GM20431 (cell line): Measurements from ENCODE around the gene TRAPPC2L.

Experiments used
- in situ Hi-C: fragments of 300-500 bp; cut with MseI, MboI; formaldehyde crosslinking; loops from one replicate; pipeline ENCODE4 v1.15.0; 2020; ENCODE audit warnings: low sequenced_read_pairs; ENCODE audit not compliant: unreplicated experiment

The TRAPPC2L gene

GRCh38 chr16:88856828-88857727, at the start of gene TRAPPC2L, which contains the start of gene GALNS:
TRAPPC2L (plus strand) TSS chr16:88857127; CDS start chr16:88857151, 24 bp downstream.
GALNS (minus strand) TSS chr16:88856947; CDS start chr16:88856877, 70 bp downstream.
- in situ Hi-C loops, result no loop called here

- in situ Hi-C loops, result no loop called here
These were observed 49.7 kb upstream of the TRAPPC2L start for GRCh38 chr16:88807142-88807625.

DNA sequence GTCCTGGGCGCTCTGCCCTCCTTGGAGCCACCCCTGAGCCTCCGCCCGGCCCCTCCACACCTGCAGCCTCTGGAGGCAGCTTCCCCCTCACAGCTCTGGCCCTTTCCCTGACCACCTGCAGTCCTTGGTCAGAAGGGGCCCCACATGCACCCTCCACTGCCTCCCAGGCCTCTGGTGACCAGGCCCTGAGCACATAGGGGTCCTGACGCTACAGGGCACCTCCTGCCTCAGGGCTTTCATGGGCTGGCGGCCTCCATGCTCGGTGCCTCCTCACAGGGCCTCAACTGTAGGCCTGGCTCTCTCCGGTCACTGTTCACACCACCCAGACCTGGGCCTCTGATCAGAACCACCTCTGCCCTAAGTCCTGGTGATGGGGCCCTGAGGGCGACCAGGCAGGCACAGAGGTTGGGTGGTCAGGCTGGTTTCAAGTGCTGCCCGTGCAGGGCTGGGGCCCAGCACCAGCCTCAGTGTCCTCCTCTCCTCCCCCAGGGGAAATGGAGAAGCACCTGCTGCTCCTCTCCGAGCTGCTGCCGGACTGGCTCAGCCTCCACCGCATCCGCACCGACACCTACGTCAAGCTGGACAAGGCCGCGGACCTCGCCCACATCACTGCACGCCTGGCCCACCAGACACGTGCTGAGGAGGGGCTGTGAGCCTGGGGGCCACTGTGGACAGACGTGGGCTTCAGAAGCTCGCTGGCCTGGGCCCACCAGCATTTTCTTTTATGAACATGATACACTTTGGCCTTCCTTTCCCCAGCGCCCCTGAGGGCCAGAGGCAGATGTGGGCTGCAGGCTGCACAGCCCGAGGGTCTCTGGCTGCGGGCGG, 49.1 kb upstream of the TRAPPC2L start:
- in situ Hi-C loops, result no loop called here

GRCh38 chr16:88809068-88809675, 47.8 kb upstream of the TRAPPC2L start:
- in situ Hi-C loops, result no loop called here

- in situ Hi-C loops, result no loop called here
These were observed 47.2 kb upstream of the TRAPPC2L start for GRCh38 chr16:88809676-88810165.

GRCh38 chr16:88810166-88810911, 46.6 kb upstream of the TRAPPC2L start:
- in situ Hi-C loops, result no loop called here

DNA sequence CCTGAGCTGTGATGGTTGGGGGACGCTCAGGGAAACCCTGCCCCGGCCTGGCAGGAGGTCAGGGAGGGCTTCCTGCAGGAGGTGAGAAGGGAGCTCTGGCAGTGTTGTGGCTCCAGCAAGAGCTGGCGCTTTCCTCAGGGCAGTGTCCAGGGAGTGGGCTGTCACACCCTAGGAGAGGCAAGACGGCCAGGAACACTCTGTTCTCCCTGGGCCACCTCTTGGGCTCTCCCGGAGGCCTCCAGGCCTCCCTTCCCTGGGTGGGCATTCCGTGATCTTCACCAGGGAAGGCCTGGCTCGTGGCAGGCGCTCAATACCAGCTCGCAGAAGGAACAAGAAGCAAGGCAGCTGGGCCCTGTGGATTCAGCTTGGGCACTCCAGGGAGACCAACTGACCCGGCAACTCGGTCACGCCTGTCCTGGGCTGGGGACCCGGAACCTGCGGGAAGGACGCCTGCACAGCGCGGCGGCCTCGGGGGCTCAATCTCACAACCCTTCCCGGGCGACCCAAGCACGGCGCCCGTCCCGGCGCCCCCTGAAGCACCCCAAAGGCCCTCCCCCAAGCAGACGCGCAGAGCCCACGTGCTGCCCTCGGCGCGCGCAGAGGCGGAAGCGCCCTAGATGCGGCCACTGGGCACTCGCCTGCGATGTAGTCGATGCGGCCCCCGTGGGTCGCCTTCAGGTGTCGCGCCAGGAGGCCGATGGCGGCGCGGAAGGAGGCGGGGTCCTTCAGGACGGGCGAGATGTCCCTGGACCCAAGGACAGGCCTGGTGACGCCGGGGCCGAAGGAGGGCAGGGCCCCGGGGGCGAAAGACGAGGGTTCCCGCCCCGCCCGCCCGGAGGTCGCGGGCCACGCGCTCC, 45.8 kb upstream of the TRAPPC2L start:
- in situ Hi-C loops, result no loop called here

DNA sequence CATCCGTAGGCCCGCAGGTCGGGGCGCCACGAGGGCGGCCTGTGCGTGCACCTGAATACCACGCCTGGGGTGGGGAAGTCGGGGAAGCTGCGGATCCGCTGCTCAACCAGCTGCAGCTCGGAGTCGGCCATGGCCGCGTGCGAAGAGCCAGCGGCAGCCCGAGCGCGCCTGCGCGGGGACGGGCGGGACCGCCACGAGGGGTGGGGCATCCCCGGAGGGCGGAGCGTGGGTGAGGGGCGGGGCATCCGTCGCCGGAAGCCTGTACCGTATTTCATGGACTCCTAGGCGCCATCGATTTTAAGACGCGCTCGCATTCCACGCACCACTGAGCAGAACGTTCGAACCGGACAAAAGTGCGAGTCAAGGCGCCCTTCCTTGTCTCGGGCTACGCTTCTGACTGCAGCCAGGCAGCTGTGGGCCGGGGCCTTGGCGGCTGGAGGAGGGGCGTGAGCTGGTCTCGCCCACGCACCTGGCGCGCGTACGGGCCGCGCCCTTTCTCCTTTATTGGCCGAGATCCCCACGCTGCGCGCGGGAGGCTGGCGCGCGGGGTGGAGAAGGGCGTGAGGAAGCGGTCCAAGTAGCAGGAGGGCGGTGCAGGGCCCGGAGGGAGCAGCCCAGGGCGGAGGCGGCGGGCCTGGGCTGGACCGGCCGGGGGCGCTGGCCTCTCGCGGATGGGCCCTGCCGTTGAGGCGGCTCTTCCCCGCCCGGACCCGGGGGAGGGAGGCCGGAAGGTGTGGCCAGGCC, 45.0 kb upstream of the TRAPPC2L start, which contains the start of gene APRT:
APRT (minus strand) TSS at position 160 of the 744 bp plus-strand sequence; CDS start at position 131, 29 bp downstream.
- in situ Hi-C loops, result no loop called here

GRCh38 chr16:88812513-88813268, 44.2 kb upstream of the TRAPPC2L start:
- in situ Hi-C loops, result no loop called here

GRCh38 chr16:88813269-88814143, 43.4 kb upstream of the TRAPPC2L start:
- in situ Hi-C loops, result no loop called here

GRCh38 chr16:88814144-88814502, 42.8 kb upstream of the TRAPPC2L start:
- in situ Hi-C loops, result no loop called here

DNA sequence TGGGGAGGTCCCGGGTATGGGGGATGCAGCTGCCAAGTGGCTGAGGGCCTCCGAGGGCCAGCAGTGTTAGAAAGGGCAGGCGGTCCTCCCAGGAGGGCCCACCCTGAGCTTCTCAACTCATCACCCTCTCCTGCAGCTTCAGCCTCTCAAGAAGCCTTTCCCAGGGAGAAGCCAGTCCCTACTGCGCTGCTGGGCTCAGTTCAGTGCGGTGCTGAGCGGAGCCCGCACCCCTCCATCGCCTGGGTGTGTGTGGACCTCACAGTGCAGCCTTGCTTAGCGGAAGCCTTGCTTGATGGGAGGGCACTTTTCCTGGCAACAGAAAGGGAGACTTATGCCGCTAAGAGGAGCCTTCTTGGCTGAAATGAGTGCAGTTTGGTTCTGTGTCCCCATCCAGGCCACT, 41.7 kb upstream of the TRAPPC2L start:
- in situ Hi-C loops, result no loop called here

DNA sequence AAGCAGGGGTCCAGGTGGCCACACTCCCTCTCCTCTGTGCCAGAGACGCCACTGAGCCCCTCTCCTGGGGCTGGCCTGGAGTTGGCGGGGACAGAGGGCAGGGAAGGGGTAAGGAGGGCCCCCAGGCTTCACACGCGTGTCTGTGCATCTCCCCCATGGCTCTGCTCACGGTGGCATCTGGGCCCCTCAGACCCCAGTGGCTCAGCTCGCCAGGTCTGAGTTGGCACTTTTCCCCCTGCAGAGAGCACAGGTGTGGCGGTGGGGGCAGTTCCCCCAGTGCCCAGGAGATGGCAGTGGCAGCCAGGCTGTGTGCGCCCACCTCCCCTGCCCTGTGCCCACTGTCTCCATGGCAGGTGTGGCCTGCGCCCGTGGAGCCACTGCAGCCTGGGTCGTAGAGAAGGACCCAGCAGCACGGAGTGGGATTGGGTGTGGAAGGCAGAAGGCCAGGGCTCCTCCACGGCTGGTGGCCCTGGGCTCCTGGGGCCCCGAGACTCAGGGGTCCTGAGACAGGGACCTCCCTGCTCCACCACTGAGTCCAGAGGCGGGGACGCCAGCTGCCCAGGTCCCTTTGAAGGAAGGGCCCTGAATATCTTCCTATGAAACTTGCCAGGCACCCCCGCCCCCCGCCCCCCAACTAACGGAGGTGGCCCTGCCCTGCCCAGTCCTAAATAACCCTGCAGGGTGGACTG, 40.9 kb upstream of the TRAPPC2L start:
- in situ Hi-C loops, result no loop called here

GRCh38 chr16:88816736-88817535, 40.0 kb upstream of the TRAPPC2L start:
- in situ Hi-C loops, result no loop called here
